HepG2 (cell line): Measurements from ENCODE around the gene CLPTM1. TPM values are rescaled to one million over a fixed set of nuclear protein-coding genes. Genes with fewer than 3 reads are reported as not detected.

Experiments
- ARNTL ChIP-seq: sonication (generic); formaldehyde crosslinking; IDR thresholded peaks from 2 replicates; pipeline ENCODE4 v1.4.0; 2020; ENCODE audit warnings: mild to moderate bottlenecking, missing genetic modification reagents
- ATM ChIP-seq: fragments of 450-650 bp; IDR thresholded peaks from 2 replicates; pipeline ENCODE4 v1.7.1; 2017; ENCODE audit warnings: mild to moderate bottlenecking, borderline replicate concordance
- BCL3 ChIP-seq: sonication (generic); formaldehyde crosslinking; IDR thresholded peaks from 2 replicates; pipeline ENCODE4 v1.5.1; 2020; ENCODE audit warnings: mild to moderate bottlenecking, missing genetic modification reagents, moderate library complexity
- DR1 ChIP-seq: sonication (generic); formaldehyde crosslinking; IDR thresholded peaks from 2 replicates; pipeline ENCODE4 v1.8.0; 2021; ENCODE audit warnings: mild to moderate bottlenecking, missing genetic modification reagents, inconsistent platforms
- GLI4 ChIP-seq: sonication (generic); formaldehyde crosslinking; IDR thresholded peaks from 2 replicates; pipeline ENCODE4 v1.5.1; 2020; ENCODE audit warnings: missing genetic modification reagents, mild to moderate bottlenecking, moderate library complexity, borderline replicate concordance
- HINFP ChIP-seq: sonication (generic); formaldehyde crosslinking; IDR thresholded peaks from 2 replicates; pipeline ENCODE4 v1.4.0; 2020; ENCODE audit warnings: low read depth, mild to moderate bottlenecking, missing genetic modification reagents
- KAT7 ChIP-seq: IDR thresholded peaks from 2 replicates; pipeline ENCODE4 v1.6.1; 2018; ENCODE audit warnings: borderline replicate concordance, missing compliant biosample characterization
- KLF16 ChIP-seq, 2 experiments: sonication (generic) in 1 of 2; formaldehyde crosslinking in 1 of 2; IDR thresholded peaks; 2 replicates each; pipeline versions ENCODE4 v1.6.1 to v1.8.0; 2016 to 2023; ENCODE audit warnings: missing genetic modification reagents in 2 of 2, missing compliant biosample characterization in 1 of 2
- MAX ChIP-seq: IDR thresholded peaks from 2 replicates; pipeline ENCODE4 v1.6.1; 2012; ENCODE audit warnings: inconsistent platforms
- MBD4 ChIP-seq: IDR thresholded peaks from 2 replicates; pipeline ENCODE4 v1.6.1; 2012; ENCODE audit warnings: low read length, inconsistent platforms, borderline replicate concordance
- PHF8 ChIP-seq: sonication (generic); formaldehyde crosslinking; IDR thresholded peaks from 2 replicates; pipeline ENCODE4 v1.5.0; 2020; ENCODE audit warnings: missing genetic modification reagents
- RARG ChIP-seq: sonication (generic); formaldehyde crosslinking; IDR thresholded peaks from 2 replicates; pipeline ENCODE4 v1.4.0; 2020; ENCODE audit warnings: low read depth, mild to moderate bottlenecking, missing genetic modification reagents
- SALL1 ChIP-seq: sonication (generic); formaldehyde crosslinking; IDR thresholded peaks from 2 replicates; pipeline ENCODE4 v1.8.0; 2022; ENCODE audit warnings: mild to moderate bottlenecking, missing genetic modification reagents
- SNAI1 ChIP-seq: sonication (generic); formaldehyde crosslinking; IDR thresholded peaks from 2 replicates; pipeline ENCODE4 v1.5.0; 2020; ENCODE audit warnings: mild to moderate bottlenecking, missing genetic modification reagents, borderline replicate concordance
- TSC22D2 ChIP-seq: sonication (generic); formaldehyde crosslinking; IDR thresholded peaks from 2 replicates; pipeline ENCODE4 v1.5.1; 2020; ENCODE audit warnings: missing genetic modification reagents, mild to moderate bottlenecking, borderline replicate concordance
- ZBTB42 ChIP-seq: sonication (generic); formaldehyde crosslinking; IDR thresholded peaks from 2 replicates; pipeline ENCODE4 v1.5.0; 2020; ENCODE audit warnings: mild to moderate bottlenecking, missing genetic modification reagents
- ZFP41 ChIP-seq: sonication (generic); formaldehyde crosslinking; IDR thresholded peaks from 2 replicates; pipeline ENCODE4 v1.4.0; 2020; ENCODE audit warnings: mild to moderate bottlenecking, missing genetic modification reagents, borderline replicate concordance
- ZNF18 ChIP-seq: sonication (generic); formaldehyde crosslinking; IDR thresholded peaks from 2 replicates; pipeline ENCODE4 v1.8.0; 2022; ENCODE audit warnings: mild to moderate bottlenecking, missing genetic modification reagents; ENCODE audit not compliant: insufficient replicate concordance
- ZNF496 ChIP-seq: sonication (generic); formaldehyde crosslinking; IDR thresholded peaks from 2 replicates; pipeline ENCODE4 v1.8.1; 2023; ENCODE audit warnings: mild to moderate bottlenecking, moderate library complexity, missing genetic modification reagents; ENCODE audit not compliant: insufficient replicate concordance
- ZNF552 ChIP-seq: sonication (generic); formaldehyde crosslinking; IDR thresholded peaks from 2 replicates; pipeline ENCODE4 v1.9.0; 2022; ENCODE audit warnings: missing genetic modification reagents, mild to moderate bottlenecking, borderline replicate concordance
- ZNF652 ChIP-seq: IDR thresholded peaks from 2 replicates; pipeline ENCODE4 v1.6.1; 2016; ENCODE audit warnings: low read depth, borderline replicate concordance
- polyA plus RNA-seq, 8 experiments: library from polyadenylated mRNA; depleted of rRNA in 3 of 8; stranded (reverse) in 7 of 8; unstranded in 1 of 8; fragments of >200 nt; fragmentation: Illumina TruSeq in 4 of 8; extraction: Trizol in 4 of 8; gene quantifications; 2 replicates each; pipeline versions ENCODE4 v1.2.1 to v1.2.3, GENCODE V29; 2011 to 2016; ENCODE audit warnings: low read depth in 4 of 8, missing spikeins in 1 of 8, mixed read lengths in 1 of 8; ENCODE audit not compliant: insufficient read depth in 1 of 8
- total RNA-seq, 5 experiments: library from RNA; depleted of rRNA; stranded (reverse); fragments of >200 nt; fragmentation: Illumina TruSeq; extraction: Trizol; gene quantifications; 2 replicates each; pipeline ENCODE4 v1.2.3, GENCODE V29; 2016; ENCODE audit warnings: low read depth in 1 of 5

CLPTM1 gene
- total and polyA plus RNA-seq, 2 of the 13 experiments (the other 11 are each of a cell fraction or from before 2014, with no cell fraction given) = 34.9 to 42.8 TPM

GRCh38 chr19:44924243-44924725 is 30.9 kb upstream of the CLPTM1 start (continued):
- TF ChIP-seq ZBTB42 (CRISPR knock-in tag) (no peak; the same call in 1 of the 2 replicates), TSC22D2 (CRISPR knock-in tag) (no peak), PHF8 (CRISPR knock-in tag) (peak; percentile 44; the same call in 1 of the 2 replicates), ATM (no peak), MAX (peak; percentile 90), ZNF18 (CRISPR knock-in tag) (no peak), ARNTL (CRISPR knock-in tag) (peak; percentile 93), SNAI1 (CRISPR knock-in tag) (no peak), HINFP (CRISPR knock-in tag) (no peak; the same call in 1 of the 2 replicates), RARG (CRISPR knock-in tag) (no peak), ZNF652 (CRISPR knock-in tag) (peak; percentile 79), ZFP41 (no peak), ZNF552 (CRISPR knock-in tag) (peak; percentile 39; the same call in 1 of the 2 replicates), KLF16 (CRISPR knock-in tag; IDR thresholded peaks at IDR 0.05) (peak in 1 of 2 experiments; percentile 96; a peak in 2 of 4 replicates), ZNF496 (CRISPR knock-in tag) (no peak), BCL3 (peak; percentile 91), KAT7 (peak; percentile 90), MBD4 (no peak), GLI4 (CRISPR knock-in tag) (no peak), SALL1 (CRISPR knock-in tag) (peak; percentile 99), DR1 (CRISPR knock-in tag) (peak; percentile 44; the same call in 1 of the 2 replicates)
